Measurements from ENCODE around the gene MYO3A. TPM values are rescaled to one million over a fixed set of nuclear protein-coding genes. Genes with fewer than 3 reads are reported as not detected.

Gene MYO3A
- total RNA-seq, 3 donors from 2014 or later = 0.29 to 0.33 TPM; not detected in 1

DNA sequence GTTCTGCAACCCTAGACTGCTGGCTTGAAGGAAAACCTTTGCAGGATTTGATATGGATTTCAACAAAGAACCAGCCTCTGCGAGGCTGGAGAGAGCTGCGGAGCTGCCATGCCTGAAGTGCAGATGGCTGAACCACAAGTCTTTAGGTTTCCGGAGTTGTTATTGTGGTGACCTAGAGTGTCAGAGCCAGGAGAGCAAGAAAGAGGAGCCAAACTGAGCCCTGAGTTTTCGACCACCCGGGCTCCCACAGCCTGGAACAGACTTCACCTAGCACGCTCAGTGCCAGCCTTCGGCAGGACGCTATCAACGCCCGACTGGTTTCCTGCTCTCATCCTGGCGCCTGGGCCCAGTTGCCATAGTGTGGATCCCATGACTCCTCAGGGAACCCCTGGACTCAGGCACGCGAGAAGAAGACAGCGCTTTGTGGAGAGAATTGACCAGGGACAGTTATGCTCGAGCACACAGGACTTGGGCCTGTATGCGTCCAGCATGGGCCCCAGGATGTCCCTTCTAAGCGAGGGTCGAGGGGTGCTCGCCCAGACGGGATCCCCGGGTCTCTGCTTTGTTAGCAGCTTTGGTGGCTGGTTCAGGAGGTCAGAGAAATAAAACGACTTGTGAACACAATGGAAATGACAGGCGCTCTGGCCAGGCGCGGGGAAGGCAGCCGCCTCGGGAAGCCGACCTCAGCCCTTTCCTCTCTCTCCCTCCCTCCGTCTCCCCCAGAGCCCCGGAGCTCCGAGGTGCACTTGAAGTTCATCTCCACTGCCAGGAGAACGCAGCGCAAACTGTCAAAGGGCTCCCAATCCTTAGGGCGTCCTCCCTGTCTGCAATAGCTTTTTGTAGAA lies 280.7 kb downstream of the MYO3A start:
- Histone ChIP-seq H3K9me3 (no peaks in the 10 kb centered on the region), H3K27ac (no peak overlapping the region), H3K4me3 (peak overlapping the region in 1 of 3 donors; percentile 11), H3K4me1 (peaks cover 0 to 13% of the 10 kb centered on the region in 2 donors), H3K36me3 (no peaks in the 10 kb centered on the region), H3K27me3 (peaks cover 4 to 95% of the 10 kb centered on the region in 2 donors)
- no peak for DNase-seq (ENCODE audit: low spot score in 2 of 2)
- TF ChIP-seq, protein P1, sequence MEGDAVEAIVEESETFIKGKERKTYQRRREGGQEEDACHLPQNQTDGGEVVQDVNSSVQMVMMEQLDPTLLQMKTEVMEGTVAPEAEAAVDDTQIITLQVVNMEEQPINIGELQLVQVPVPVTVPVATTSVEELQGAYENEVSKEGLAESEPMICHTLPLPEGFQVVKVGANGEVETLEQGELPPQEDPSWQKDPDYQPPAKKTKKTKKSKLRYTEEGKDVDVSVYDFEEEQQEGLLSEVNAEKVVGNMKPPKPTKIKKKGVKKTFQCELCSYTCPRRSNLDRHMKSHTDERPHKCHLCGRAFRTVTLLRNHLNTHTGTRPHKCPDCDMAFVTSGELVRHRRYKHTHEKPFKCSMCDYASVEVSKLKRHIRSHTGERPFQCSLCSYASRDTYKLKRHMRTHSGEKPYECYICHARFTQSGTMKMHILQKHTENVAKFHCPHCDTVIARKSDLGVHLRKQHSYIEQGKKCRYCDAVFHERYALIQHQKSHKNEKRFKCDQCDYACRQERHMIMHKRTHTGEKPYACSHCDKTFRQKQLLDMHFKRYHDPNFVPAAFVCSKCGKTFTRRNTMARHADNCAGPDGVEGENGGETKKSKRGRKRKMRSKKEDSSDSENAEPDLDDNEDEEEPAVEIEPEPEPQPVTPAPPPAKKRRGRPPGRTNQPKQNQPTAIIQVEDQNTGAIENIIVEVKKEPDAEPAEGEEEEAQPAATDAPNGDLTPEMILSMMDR (IDR thresholded peaks at IDR 0.05) = no peak
- TF ChIP-seq POLR2AphosphoS5 (IDR thresholded peaks at IDR 0.05) = no peak
- intact Hi-C loops (cut with DNase I; ENCODE audit: low total_unique reads) = no loop called here

DNA sequence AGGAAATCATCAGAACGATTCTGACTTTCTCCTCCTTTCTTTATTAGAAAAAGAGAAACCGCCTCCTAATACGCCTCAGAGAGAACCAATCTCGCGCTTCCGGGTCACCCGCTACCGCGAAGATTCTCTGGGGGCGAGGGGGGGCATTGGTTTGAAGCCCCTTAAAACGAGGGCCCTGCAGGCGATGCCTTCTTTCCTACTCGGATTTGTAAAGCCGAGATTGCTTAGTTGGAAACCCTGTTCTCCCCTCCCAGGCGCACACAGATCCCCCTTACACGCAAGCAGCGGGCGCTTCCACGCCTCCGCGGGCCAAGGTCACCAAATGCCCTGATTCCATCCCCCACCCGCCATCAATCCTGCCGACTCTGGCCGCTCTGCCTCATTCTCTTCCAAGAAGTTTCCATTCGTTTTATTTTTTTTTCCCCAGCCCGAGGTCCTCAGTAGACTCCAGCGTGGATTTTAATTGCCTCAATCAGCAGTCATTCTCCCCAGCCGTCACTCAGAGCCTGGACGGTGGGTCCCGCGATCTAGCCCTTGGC lies 281.4 kb downstream of the MYO3A start:
- no peak for DNase-seq (ENCODE audit: low spot score in 2 of 2)
- H3K27me3 ChIP-seq = peaks cover 4 to 100% of the 10 kb centered on the region in 2 donors
- intact Hi-C loops (cut with DNase I; ENCODE audit: low total_unique reads) = no loop called here
- H3K4me1 ChIP-seq = peaks cover 0 to 13% of the 10 kb centered on the region in 2 donors
- H3K4me3 ChIP-seq = peak overlapping the region in 1 of 3 donors; percentile 37
- H3K36me3 ChIP-seq = no peaks in the 10 kb centered on the region
- H3K27ac ChIP-seq = no peak overlapping the region
- TF ChIP-seq POLR2A (IDR thresholded peaks at IDR 0.05) (no peak), POLR2AphosphoS5 (IDR thresholded peaks at IDR 0.05) (no peak)
- TF ChIP-seq, protein P1 (IDR thresholded peaks at IDR 0.05) = no peak
- no peaks in the 10 kb centered on the region for H3K9me3 ChIP-seq

DNA sequence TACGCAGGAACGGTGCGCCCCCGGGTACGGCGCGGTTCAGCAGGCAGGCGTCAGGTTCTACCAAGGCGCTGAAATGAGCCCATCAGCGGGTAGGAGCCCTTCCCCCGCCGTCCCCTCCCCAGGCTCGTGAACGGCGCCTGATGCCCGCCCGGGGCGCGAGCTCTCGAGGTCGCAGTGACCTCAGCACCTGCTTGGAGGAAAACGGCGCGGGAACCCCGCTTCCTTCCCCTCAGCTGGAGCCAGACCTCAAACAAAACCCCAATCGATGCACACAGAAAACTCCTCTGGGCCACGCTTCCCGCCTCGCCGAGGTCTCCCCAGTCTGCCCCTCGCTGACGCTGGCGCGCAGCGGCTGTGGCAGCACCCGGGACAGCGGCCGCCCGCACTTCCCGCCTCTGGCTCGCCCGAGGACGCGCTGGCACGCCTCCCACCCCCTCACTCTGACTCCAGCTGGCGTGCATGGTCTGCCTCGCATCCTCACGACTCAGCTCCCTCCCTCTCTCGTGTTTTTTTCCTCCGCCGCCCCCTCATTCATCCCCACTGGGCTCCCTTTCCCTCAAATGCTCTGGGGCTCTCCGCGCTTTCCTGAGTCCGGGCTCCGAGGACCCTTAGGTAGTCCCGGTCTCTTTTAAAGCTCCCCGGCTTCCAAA lies 282.0 kb downstream of the MYO3A start:
- TF ChIP-seq, protein P1 (IDR thresholded peaks at IDR 0.05) = no peak
- TF ChIP-seq POLR2AphosphoS5 (IDR thresholded peaks at IDR 0.05) (no peak), POLR2A (IDR thresholded peaks at IDR 0.05) (no peak)
- intact Hi-C loops (cut with DNase I; ENCODE audit: low total_unique reads) = no loop called here
- Histone ChIP-seq H3K9me3 (no peaks in the 10 kb centered on the region), H3K27me3 (peaks cover 4 to 100% of the 10 kb centered on the region in 2 donors), H3K4me1 (peaks cover 0 to 13% of the 10 kb centered on the region in 2 donors), H3K36me3 (no peaks in the 10 kb centered on the region), H3K27ac (no peak overlapping the region), H3K4me3 (peak overlapping the region in 2 of 3 donors; percentile 4 to 37)
- no peak for DNase-seq (ENCODE audit: low spot score in 2 of 2)

DNA sequence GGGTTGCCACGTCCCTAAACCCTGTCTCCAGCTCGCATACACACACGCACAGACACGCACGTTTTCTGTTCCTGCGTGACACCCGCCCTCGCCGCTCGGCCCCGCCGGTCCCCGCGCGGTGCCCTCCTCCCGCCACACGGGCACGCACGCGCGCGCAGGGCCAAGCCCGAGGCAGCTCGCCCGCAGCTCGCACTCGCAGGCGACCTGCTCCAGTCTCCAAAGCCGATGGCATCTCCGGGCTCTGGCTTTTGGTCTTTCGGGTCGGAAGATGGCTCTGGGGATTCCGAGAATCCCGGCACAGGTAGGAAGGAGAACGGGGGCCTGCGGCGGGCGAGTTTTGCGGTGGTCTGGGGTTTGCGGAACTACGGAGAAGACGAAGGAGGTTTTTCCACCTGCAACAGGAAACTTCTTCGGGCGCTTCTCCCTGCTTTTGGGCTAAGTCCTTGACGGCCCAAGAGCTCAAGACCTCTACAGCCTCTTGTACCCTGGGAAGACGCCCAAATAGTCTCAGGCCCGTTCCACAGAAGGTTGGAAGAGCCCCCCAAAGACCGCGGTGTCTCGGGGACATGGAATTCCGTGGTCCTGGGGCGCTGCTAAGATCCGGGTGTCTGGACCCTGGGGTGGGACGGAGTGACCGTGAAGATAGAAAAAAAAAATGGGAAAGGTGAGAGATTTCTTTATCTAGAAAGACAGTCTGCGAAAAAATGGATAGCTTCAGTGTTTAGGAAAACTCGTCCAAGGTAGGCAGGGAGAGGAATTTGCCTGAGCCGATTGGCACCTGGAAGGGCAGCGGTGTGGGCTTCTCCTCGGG lies 282.8 kb downstream of the MYO3A start, which contains the start of gene GAD2:
GAD2 (plus strand) TSS at position 190 of the 811 bp plus-strand sequence; CDS start at position 226, 36 bp downstream.
- intact Hi-C loops (cut with DNase I; ENCODE audit: low total_unique reads) = no loop called here
- DNase-seq (ENCODE audit: low spot score in 2 of 2) = no peak
- Histone ChIP-seq H3K4me1 (peaks cover 0 to 13% of the 10 kb centered on the region in 2 donors), H3K36me3 (no peaks in the 10 kb centered on the region), H3K27ac (no peak within 1 kb of the TSS), H3K9me3 (no peaks in the 10 kb centered on the region), H3K27me3 (peaks cover 4 to 100% of the 10 kb centered on the region in 2 donors), H3K4me3 (peak within 1 kb of the TSS in 2 of 3 donors; percentile 4 to 45)
- TF ChIP-seq POLR2AphosphoS5 (IDR thresholded peaks at IDR 0.05) (no peak), POLR2A (IDR thresholded peaks at IDR 0.05) (no peak)
- TF ChIP-seq, protein P1 (IDR thresholded peaks at IDR 0.05) = no peak

Data from breast epithelium (tissue), 4 donors.